Right hindlimb (tissue), 1 donor: ENCODE data around the gene MACIR.
"Not testable (repeated sequence)": the region's sequence is repeated elsewhere in the genome, so short reads cannot be mapped to it uniquely, and the experiment has no call there.

Experiments
- DNase-seq: peaks from one replicate; pipeline ENCODE4 v3.0.0-alpha.2; 2018

MACIR gene, protein sequence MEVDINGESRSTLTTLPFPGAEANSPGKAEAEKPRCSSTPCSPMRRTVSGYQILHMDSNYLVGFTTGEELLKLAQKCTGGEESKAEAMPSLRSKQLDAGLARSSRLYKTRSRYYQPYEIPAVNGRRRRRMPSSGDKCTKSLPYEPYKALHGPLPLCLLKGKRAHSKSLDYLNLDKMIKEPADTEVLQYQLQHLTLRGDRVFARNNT

DNA sequence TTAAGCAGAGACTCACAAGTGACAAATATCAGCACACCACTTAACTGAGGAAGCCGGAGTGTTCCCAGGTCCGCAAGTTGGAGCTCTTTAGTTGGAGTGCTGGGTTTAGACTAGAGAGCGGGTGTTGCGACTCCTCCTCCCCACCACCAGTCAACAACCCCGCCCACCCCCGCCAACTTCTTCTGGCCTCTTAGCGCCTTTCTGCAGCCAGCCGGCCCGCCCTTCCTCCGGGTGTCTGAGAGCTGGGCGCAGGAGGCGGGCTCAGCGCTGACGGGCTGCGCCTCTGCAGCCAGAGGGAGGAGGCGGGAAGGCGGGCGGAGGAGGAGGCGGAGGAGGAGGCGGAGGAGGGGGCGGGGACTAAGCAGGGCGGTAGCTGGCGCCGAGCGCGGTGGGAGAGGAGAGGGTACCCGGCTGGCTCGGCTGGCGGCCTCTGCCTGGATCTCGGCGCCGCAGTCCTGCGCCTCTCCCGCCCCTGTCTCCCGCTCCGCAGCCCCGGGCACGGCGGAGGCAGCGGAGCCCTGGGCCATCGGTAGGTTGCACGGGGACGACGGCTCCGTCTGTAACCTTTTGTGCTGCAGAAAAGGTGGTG is at the start of gene MACIR:
Gene MACIR, plus strand, starts transcription at position 396 of the 589 bp plus-strand sequence. CDS start 17,157 bp downstream, outside the sequence.
- peak; percentile 98 for DNase-seq

DNA sequence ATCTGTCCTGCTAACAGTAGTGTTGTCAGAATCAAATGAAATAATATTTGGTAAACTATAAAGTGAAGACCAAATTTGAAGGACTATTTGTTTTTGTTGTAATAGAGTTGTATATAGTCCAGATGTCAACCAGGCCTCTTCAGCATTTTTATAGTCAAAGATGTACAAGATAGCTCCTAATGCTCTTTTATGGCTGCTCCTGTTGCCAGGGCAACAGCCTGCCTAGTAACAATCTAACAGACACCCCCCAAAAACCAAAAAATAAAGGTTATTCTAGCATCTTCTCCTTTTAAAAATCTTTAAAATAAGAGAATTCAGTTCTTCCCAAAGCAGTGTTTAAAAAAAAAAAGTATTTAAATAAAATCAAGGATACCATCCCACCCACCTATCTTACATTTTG is 49.5 kb upstream of the MACIR start:
- DNase-seq = no peak

DNA sequence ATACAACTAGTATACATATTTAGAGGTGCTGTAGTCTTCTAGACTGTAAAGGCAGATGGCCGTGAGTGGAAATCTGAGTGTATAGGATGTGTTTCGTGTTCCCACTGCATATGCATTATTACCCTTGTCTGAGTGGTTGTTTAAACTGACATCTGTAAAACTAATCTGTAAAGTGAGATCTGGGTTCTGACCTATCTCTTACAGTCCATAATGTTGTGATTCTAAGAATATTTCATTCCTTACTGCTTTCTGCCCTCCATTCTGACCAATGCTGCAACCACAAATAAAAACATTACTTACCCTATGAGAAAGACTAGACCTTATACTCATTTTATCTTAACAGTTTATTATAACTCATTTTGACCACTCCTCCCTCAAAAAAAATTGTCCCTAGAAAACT is 47.6 kb upstream of the MACIR start:
- DNase-seq = no peak

DNA sequence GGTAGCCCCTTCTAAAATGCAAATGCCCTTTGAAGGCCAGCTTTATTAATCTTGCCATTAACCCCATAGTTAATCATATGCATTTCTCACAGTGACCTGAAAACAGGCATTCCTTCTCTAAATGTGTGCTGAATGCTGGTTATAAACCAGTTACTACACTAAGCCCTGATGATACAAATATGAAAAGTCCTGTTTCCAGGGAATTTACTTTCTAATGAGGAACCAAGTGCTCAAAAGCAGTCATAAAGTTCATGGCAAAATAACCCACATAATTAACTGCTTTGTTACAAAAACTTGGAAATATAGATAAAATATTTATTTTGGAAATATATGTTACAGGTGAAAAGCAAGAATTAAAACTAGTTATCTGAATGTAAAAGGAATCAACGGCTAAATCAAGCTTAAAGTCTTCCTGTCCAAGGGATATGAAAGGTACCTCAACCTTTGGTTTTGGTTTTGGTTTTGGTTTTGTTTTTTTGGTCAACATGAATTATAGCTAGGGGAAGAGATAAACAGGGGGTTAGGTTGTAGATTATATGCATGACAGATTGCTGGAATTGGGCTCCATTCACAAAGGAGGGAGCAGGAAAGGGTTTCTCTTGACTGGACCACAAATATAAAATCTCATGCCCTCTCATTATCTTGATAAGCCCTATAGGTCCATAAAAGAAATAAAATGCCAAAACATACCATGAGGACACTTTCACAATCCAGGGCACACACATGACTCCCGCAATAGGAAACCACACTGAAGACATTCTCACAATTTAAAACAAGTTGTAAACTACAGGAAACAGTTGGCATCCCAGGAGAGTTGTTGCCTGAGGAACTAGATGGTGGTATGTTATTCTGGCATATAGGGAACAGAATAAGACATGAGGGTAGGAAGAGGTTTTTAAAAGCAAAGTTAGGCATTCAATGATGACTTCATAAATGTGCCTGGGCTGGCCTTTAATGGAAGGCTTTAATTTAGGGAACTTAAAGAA is 46.7 kb upstream of the MACIR start:
- DNase-seq = no peak

DNA sequence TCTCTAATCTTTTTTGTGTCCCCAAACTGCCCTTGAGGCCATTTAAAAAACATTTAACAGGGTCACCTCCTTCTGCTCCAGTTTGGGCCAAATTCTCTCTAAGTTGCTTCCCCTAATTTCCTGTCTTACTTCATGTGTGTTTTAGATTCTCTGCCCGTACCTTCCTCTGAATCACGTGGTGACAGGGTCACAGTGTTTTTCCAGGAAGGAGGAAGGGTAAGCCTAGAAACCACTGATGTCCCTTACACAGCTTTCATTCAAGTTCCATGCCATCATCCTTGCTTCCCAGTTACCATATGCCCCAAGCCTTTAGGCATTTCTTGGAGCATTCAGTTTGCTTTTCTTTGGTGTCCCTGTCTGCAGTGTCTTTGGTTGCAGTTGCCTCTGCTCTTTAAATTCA is 42.4 kb upstream of the MACIR start:
- no peak for DNase-seq

DNA sequence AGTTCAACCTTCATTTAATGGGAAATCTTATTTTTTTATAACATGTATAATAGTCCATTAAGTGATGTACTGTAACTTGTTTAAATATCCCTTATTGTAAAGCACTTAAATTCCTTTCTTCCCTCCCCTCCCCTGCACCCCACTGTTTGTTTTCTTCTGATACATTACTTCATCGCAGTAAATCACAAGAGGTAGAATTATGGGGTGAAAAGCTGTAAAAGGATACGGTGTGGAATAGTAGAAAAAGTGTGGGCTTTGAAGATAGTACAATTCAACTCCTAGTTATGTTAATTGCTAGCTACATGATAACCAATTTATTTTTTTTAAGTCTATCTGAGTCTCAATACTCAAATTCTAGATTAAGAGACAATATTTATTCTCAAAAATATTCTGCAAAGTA is 41.9 kb upstream of the MACIR start:
- no peak for DNase-seq

DNA sequence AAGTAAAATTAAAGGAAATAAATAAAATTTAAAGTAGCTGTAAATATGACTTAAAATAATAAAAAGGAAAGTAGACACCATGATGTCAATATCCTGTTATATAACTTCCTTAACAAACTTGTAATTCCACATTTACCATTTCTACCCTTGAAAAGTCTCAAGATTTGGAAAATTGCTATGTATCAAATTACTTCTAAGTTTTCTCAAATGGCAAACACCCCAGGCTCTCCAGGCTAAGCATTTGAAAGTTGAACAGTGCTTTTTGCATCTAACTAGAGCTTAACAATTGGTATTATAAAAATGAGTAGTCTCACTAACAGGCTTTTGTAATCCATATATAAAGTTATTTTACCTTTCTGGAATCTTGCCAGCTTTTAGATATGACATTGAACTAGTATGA is 41.5 kb upstream of the MACIR start:
- no peak for DNase-seq

DNA sequence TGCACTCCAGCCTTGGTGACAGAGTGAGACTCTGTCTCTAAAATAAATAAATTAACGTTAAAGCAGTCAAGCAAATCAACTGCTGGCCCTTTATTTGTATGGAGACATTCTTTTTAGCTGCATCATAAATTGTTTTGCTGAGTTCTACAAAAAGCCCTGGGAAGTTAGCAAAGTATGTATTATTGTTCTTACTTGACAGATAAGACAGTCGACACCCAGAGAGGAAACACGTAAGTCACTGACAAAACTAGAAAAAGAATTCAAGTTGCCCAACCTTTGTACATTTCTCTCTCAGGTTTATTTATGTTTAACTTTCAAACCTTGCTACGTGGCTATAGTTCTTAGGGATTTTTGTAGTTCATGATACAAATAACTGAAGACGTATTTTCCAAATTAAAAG is 40.4 kb upstream of the MACIR start:
- no peak for DNase-seq

DNA sequence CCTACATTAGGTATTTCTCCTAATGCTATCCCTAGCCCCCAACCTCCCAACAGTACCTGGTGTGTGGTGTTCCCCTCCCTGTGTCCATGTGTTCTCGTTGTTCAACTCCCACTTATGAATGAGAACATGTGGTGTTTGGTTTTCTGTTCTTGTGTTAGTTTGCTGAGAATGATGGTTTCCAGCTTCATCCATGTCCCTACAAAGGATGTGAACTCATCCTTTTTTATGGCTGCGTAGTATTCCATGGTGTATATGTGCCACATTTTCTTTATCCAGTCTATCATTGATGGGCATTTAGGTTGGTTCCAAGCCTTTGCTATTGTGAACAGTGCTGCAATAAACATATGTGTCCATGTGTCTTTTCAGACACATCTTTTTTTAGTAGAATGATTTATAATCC is 39.5 kb upstream of the MACIR start:
- not testable (repeated sequence) for DNase-seq

DNA sequence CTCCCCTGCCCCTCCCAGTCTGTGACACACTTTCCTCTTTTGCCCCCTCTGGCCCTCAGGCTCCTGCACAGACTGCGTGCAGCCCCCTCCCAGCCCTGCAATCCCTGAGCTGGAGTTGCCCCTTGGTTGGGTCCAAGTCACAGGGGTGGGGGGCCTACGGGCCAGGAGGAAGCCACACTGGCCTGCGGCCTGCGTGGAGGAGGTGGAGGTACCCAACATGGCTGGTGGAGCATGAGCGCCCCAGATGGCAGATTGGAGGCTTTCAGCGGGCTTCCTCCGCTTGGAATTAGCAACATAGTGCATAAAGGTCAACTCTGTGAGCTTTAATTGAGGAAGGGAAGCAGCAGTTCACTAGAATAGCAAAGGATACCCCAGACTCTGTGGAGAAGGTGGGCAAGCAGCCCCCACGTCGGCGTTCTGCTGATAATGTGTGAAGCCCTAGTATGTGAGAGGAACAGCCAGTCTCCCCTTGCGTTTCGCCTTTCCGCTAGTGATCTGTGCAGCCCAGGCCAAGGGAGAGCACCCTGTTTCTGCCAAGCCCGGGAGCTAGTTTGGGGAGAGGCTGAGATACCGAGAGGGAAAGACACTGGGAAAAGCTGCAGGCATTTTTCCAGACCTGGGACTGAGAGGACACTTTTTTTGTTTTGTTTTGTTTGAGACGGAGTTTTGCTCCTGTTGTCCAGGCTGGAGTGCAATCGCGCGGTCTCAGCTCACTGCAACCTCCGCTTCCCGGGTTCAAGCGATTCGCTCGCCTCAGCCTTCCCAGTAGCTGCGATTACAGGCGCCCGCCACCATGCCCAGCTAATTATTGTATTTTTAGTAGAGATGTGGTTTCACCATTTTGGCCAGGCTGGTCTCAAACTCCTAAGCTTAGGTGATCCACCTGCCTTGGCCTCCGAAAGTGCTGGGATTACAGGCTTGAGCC is 35.3 kb upstream of the MACIR start:
- DNase-seq = no peak

DNA sequence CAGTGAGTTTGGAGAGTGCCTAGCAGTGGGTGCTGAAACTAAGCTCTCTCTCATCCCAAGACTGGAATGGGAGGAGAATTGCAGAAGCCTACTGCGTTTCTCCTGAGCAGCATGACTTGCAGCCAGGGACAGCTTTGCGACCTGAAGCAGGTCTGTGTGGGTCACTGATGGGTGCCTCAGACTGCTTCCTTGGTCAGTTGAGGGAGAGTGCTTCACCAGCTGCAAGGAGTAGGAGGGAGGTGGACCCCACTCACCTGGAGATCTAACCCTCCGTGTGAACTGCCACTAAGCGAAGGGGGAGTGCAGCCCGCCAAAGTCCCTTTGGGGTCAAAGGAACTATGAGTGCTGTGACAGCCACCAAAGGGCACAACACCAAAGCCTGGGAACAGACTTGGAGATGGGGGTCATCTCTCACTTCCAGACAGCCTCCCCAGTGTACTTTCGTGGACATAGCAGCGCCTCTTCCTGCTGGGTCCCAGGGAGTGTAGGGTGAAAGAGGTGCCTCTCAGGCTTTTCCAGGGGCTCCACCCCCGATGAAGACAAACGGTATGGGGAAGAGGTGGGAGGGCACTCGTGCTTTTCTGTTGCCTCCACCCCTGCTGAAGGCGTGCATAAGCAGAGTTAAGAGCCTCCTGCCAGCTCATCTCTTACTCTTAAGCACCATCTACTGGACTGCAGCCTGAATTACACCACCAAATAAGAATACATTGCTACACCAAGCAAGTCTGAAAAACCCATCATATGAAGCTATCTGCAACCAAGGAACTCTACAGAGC is 34.3 kb upstream of the MACIR start:
- DNase-seq = no peak

DNA sequence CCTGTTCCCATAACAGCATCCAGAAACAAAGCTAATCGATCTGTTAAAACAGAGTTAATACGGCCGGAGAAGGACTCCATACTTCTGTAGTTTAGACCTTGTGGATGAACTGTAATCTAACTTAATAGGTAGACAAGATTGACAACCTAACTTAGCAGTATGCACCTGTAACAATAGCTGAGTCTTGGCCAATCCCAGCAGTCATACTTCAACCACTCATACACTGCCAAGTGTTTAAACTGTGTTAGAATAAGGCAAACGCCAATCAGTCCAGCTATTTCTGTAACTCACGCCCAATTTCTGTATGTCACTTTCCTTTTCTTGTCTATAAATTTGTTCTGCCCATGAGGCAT is 33.7 kb upstream of the MACIR start:
- no peak for DNase-seq

DNA sequence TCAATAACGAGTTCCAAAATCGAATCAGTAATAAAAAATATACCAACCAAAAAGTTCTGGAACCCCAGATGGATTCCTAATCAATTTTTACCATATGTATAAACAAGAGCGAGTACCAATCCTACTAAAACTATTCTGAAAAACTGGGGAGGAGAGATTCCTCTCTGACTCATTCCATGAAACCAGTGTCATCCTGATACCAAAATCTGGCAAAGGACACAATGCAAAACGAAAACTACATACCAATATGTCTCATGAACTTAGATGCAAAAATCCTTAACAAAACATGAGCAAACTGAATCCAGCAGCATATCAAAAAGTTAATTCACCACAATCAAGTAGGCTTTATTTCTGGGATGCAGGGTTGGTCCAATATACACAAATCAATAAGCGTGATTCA is 30.5 kb upstream of the MACIR start:
- no peak for DNase-seq

DNA sequence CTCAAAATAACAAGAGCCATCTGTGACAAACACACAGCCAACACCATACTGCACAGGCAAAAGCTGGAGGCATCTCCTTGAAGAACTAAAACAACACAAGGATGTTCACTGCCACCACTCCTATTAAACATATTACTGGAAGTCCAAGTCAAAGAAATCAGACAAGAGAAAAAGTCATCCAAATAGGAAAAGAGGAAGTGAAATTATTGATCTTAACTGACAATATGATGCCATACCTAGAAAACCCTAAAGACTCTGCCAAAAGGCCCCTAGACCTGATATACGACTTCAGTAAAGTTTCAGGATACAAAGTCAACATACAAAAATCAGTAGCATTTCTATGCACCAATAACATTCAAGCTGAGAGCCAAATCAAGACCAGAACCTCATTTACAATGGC is 30.0 kb upstream of the MACIR start:
- DNase-seq = no peak

DNA sequence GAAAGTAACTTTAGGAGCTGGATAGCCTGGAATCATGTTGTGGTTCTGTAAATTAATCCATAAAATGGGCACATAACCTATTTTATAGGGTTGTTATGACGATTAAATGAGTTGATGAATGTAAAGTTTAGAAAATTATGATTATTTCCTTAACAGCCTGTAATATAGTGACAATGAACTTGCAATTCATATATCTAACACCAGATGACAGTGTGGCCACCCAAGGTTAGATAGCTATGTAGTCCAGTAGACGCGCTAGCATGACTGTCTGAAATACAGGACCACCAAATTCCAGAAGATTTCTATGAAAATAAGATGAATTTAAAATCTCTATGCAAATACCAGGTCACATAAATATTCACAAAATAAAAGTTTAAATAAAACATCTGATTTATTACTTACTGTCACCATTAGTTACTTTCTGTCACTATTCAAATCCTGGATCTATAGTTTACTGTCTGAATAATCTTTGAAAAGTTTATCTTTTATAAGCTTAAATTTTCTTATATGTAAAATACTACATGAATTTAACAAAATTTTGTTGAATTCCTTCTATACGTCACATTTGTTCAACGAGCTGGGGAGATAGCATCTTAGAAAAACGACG is 26.1 kb upstream of the MACIR start:
- no peak for DNase-seq

DNA sequence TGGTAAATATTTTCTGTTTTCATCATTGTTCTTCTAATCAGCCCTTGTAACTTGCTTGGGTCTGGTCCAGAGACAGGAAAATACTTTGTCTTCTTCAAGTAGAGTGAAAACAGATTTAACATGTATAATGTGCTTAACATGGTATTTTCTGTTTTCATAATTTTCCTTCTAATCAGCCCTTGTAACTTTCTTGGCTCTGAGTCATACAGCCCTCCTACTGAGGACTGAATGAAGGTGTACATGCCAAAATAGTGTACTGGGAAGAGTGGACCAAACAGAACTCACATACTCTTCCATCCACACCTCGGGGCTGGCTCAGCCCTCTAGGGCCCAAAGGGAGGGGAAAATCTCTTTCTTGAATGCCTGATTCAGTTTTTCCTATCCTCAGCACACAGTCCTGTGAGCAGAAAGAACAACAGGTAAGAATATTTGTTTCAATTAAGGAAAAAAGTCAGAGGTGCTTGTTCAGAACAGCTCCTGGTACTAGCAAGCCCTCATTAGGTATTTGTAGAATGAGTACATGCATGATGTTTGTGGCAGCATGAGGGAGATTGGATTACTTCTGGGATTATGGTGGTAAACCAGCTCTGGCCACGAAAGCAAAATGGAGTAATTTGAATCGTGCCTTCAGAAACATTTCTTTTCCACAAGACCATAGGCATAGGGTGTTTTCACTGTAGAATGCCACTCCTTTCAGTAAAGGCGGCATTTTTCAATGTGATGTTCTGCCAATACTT is 24.2 kb upstream of the MACIR start:
- DNase-seq = no peak

DNA sequence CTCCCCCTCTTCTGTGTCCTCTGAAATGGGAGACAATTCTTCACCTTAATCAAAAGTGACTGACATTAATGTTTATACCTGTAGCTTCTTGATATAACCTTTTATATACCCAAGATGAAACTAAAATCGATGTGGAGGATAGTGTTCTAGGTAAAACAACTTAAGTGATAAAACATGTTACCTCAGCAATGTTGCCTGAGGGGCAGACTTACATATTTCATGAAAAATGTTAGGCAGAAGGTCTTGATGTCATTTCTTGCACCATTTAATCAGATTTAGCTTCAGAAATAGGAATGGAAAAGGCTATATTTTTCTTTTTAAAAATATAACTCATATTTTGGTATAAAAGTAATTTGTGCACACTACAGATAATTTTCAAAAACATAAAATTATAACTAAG is 22.7 kb upstream of the MACIR start:
- DNase-seq = no peak

DNA sequence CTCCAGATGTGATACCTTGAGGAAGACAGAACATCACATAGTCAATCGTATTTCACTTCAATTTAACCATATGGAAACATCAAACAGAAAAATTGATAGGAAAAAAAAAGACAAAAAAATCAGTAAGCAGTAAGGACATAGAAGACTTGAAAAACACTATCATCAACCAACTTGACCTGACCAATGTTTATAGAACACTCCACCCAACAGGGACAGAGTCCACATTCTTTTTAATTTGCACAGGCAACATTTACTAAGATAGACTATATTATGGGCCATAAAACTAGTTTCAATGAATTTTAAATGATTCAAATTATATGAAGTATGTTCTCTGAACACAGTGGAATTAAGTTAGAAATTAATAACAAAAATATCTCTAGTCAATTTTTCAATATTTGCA is 20.8 kb upstream of the MACIR start:
- no peak for DNase-seq

DNA sequence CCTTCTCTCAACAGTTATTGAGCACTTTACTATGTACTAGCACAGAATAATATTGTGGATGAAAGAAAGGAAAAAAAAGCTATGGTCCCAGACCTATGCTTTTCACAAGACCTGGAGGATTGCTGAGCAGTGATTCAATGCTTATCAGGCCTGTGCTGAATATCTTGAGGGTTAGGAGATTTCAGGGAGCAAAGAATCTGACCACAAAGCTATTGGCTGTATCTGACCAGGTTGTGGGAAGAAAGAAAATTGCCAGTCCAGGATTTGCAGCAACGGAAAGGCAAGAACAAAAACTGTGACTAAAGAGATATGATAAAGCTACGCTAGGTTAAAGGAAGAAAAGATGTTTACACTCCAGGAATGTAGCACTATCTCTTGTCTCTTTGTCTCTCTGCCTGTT is 14.9 kb upstream of the MACIR start:
- no peak for DNase-seq

DNA sequence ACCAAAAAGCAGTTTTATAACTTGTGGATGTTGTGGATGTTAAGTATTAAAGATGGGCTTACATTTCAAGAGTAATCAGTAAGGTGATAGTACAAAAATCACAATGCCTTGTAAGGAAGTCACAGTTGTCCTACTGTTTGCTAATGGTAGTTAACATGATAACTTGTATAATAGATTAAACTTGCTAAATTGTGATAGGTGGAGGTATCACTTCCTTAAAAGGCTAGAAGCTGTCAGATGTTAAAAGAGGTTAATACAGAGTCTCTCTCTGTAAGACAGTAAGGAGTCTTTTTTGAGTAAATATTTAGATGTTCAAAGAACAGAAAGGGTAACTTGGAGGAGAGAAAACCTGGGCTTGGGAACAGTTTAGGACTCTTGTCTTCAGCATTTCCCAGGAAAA is 14.2 kb upstream of the MACIR start:
- DNase-seq = no peak

DNA sequence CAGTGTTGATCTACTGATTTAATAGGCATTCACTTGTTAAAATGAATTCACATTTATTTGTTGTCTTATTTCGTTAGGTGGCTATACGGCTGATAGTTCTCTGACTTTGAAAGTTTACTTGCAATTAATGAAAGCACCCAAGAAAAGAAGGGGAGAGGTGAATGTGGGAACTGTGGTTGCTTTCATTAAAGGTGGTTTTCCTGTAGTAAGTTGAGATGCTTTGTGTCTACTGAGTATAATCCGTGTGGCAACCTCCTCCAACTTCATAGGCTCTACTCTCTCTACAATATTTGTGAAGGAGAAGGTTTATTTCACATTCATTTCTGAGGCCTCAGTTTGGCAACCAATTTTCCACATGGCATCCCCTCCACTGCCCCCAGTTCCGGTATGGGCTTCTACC is 12.8 kb upstream of the MACIR start:
- DNase-seq = no peak
